ENCODE data around the gene CCDC6. TPM values are rescaled to one million over a fixed set of nuclear protein-coding genes. Genes with fewer than 3 reads are reported as not detected.
"Not testable (repeated sequence)": the region's sequence is repeated elsewhere in the genome, so short reads cannot be mapped to it uniquely, and the experiment has no call there.

Gene CCDC6
- total RNA-seq = 10 to 100 TPM; 40.0 to 44.3 (median 40.9) TPM

- peak; percentile 78 to 83 for ATAC-seq
- Mint-ChIP-seq H3K4me1 (ENCODE audit: low read depth) (peaks cover 59% of the 10 kb centered on the region), H3K4me3 (peak within 1 kb of the TSS; percentile 93), H3K9me3 (no peaks in the 10 kb centered on the region), H3K36me3 (ENCODE audit: insufficient read depth) (peaks cover 15% of the 10 kb centered on the region), H3K27me3 (ENCODE audit: low read depth) (no peaks in the 10 kb centered on the region)
- DNase-seq = peak; percentile 90
These were observed at the start of gene CCDC6 for GRCh38 chr10:59906417-59907202. Gene CCDC6, minus strand, starts transcription at chr10:59906556. Its CDS starts 132 bp downstream, at chr10:59906424.

- ATAC-seq = no peak
- H3K4me1 Mint-ChIP-seq (ENCODE audit: low read depth) = no peaks in the 10 kb centered on the region
These were observed 47.9 kb upstream of the CCDC6 start for GRCh38 chr10:59954296-59954695.

GRCh38 chr10:59953711-59954110 lies 47.4 kb upstream of the CCDC6 start:
- H3K4me1 Mint-ChIP-seq (ENCODE audit: low read depth); H3K4me3 Mint-ChIP-seq; H3K27me3 Mint-ChIP-seq (ENCODE audit: low read depth); H3K9me3 Mint-ChIP-seq; ATAC-seq; H3K36me3 Mint-ChIP-seq (ENCODE audit: insufficient read depth); DNase-seq: not testable (repeated sequence)

More at GRCh38 chr10:59954296-59954695, 47.9 kb upstream of the CCDC6 start:
- Mint-ChIP-seq H3K9me3 (no peaks in the 10 kb centered on the region), H3K4me3 (no peak overlapping the region), H3K36me3 (ENCODE audit: insufficient read depth) (no peaks in the 10 kb centered on the region), H3K27me3 (ENCODE audit: low read depth) (peaks cover 7% of the 10 kb centered on the region)
- no peak for DNase-seq

GRCh38 chr10:59950105-59950504 lies 43.7 kb upstream of the CCDC6 start:
- no peaks in the 10 kb centered on the region for H3K9me3 Mint-ChIP-seq
- ATAC-seq (no peak), DNase-seq (no peak)
- H3K27me3 Mint-ChIP-seq (ENCODE audit: low read depth) = peaks cover 6% of the 10 kb centered on the region
- H3K4me1 Mint-ChIP-seq (ENCODE audit: low read depth) = no peaks in the 10 kb centered on the region
- no peaks in the 10 kb centered on the region for H3K36me3 Mint-ChIP-seq (ENCODE audit: insufficient read depth)
- H3K4me3 Mint-ChIP-seq = no peak overlapping the region

GRCh38 chr10:59949608-59950007 lies 43.3 kb upstream of the CCDC6 start:
- no peak for DNase-seq
- ATAC-seq = no peak
- no peaks in the 10 kb centered on the region for H3K36me3 Mint-ChIP-seq (ENCODE audit: insufficient read depth)
- no peaks in the 10 kb centered on the region for H3K9me3 Mint-ChIP-seq
- peaks cover 6% of the 10 kb centered on the region for H3K27me3 Mint-ChIP-seq (ENCODE audit: low read depth)
- no peak overlapping the region for H3K4me3 Mint-ChIP-seq
- no peaks in the 10 kb centered on the region for H3K4me1 Mint-ChIP-seq (ENCODE audit: low read depth)

GRCh38 chr10:59945991-59946390 lies 39.6 kb upstream of the CCDC6 start:
- DNase-seq (no peak), ATAC-seq (no peak)
- Mint-ChIP-seq H3K4me1 (ENCODE audit: low read depth) (no peaks in the 10 kb centered on the region), H3K9me3 (no peaks in the 10 kb centered on the region), H3K4me3 (no peak overlapping the region), H3K36me3 (ENCODE audit: insufficient read depth) (no peaks in the 10 kb centered on the region), H3K27me3 (ENCODE audit: low read depth) (peaks cover 9% of the 10 kb centered on the region)

GRCh38 chr10:59945590-59945989 lies 39.2 kb upstream of the CCDC6 start:
- Mint-ChIP-seq H3K4me1 (ENCODE audit: low read depth) (no peaks in the 10 kb centered on the region), H3K27me3 (ENCODE audit: low read depth) (peaks cover 9% of the 10 kb centered on the region), H3K36me3 (ENCODE audit: insufficient read depth) (no peaks in the 10 kb centered on the region), H3K9me3 (no peaks in the 10 kb centered on the region), H3K4me3 (no peak overlapping the region)
- DNase-seq = no peak
- no peak for ATAC-seq

GRCh38 chr10:59944339-59944935 lies 38.1 kb upstream of the CCDC6 start:
- no peak for ATAC-seq
- no peaks in the 10 kb centered on the region for H3K4me1 Mint-ChIP-seq (ENCODE audit: low read depth)
- no peaks in the 10 kb centered on the region for H3K9me3 Mint-ChIP-seq
- H3K27me3 Mint-ChIP-seq (ENCODE audit: low read depth) = peaks cover 9% of the 10 kb centered on the region
- H3K4me3 Mint-ChIP-seq = no peak overlapping the region
- no peaks in the 10 kb centered on the region for H3K36me3 Mint-ChIP-seq (ENCODE audit: insufficient read depth)
- no peak for DNase-seq

- Mint-ChIP-seq H3K27me3 (ENCODE audit: low read depth) (peaks cover 11% of the 10 kb centered on the region), H3K36me3 (ENCODE audit: insufficient read depth) (no peaks in the 10 kb centered on the region), H3K4me3 (no peak overlapping the region), H3K4me1 (ENCODE audit: low read depth) (no peaks in the 10 kb centered on the region), H3K9me3 (no peaks in the 10 kb centered on the region)
- DNase-seq (no peak), ATAC-seq (no peak)
These were observed 36.2 kb upstream of the CCDC6 start for GRCh38 chr10:59942556-59942955.

GRCh38 chr10:59937720-59938119 lies 31.4 kb upstream of the CCDC6 start:
- Mint-ChIP-seq H3K27me3 (ENCODE audit: low read depth) (peaks cover 5% of the 10 kb centered on the region), H3K36me3 (ENCODE audit: insufficient read depth) (no peaks in the 10 kb centered on the region), H3K9me3 (no peaks in the 10 kb centered on the region), H3K4me3 (no peak overlapping the region), H3K4me1 (ENCODE audit: low read depth) (no peaks in the 10 kb centered on the region)
- DNase-seq (no peak), ATAC-seq (no peak)

GRCh38 chr10:59934701-59935100 lies 28.3 kb upstream of the CCDC6 start:
- H3K27me3 Mint-ChIP-seq (ENCODE audit: low read depth) = peaks cover 5% of the 10 kb centered on the region
- H3K9me3 Mint-ChIP-seq = no peaks in the 10 kb centered on the region
- no peaks in the 10 kb centered on the region for H3K4me1 Mint-ChIP-seq (ENCODE audit: low read depth)
- no peak for ATAC-seq
- H3K4me3 Mint-ChIP-seq = no peak overlapping the region
- DNase-seq = no peak
- no peaks in the 10 kb centered on the region for H3K36me3 Mint-ChIP-seq (ENCODE audit: insufficient read depth)

- not testable (repeated sequence) for H3K36me3 Mint-ChIP-seq (ENCODE audit: insufficient read depth); ATAC-seq; H3K9me3 Mint-ChIP-seq; H3K4me1 Mint-ChIP-seq (ENCODE audit: low read depth); DNase-seq; H3K4me3 Mint-ChIP-seq; H3K27me3 Mint-ChIP-seq (ENCODE audit: low read depth)
These were observed 24.6 kb upstream of the CCDC6 start for GRCh38 chr10:59930788-59931521.

- no peak for ATAC-seq
- no peak overlapping the region for H3K4me3 Mint-ChIP-seq
These were observed 19.7 kb upstream of the CCDC6 start for GRCh38 chr10:59926086-59926485.

GRCh38 chr10:59922907-59923306 lies 16.6 kb upstream of the CCDC6 start:
- Mint-ChIP-seq H3K4me1 (ENCODE audit: low read depth) (no peaks in the 10 kb centered on the region), H3K36me3 (ENCODE audit: insufficient read depth) (no peaks in the 10 kb centered on the region), H3K27me3 (ENCODE audit: low read depth) (peaks cover 27% of the 10 kb centered on the region), H3K4me3 (no peak overlapping the region), H3K9me3 (peaks cover 24% of the 10 kb centered on the region)
- ATAC-seq (no peak), DNase-seq (no peak)

More at GRCh38 chr10:59926086-59926485, 19.7 kb upstream of the CCDC6 start:
- Mint-ChIP-seq H3K36me3 (ENCODE audit: insufficient read depth) (no peaks in the 10 kb centered on the region), H3K27me3 (ENCODE audit: low read depth) (peaks cover 13% of the 10 kb centered on the region), H3K9me3 (peaks cover 24% of the 10 kb centered on the region), H3K4me1 (ENCODE audit: low read depth) (no peaks in the 10 kb centered on the region)
- no peak for DNase-seq

Data from activated T-cell treated with anti-CD3 and anti-CD28 coated beads, Interleukin-2, amount 50 U/mL, for 4 hours (primary cell).